T-cell (primary cell): ENCODE data around the gene SLC12A2. TPM values are rescaled to one million over a fixed set of nuclear protein-coding genes. Genes with fewer than 3 reads are reported as not detected.

Experiments
- ATAC-seq, 4 experiments: fragments of 200-7000 bp in 3 of 4; fragments of 150-1000 bp in 1 of 4; cut with Tn5 transposase; replicated peaks in 1 of 4; 1 replicate in 3 of 4; 2 replicates in 1 of 4; pipeline ENCODE4 v1.10.0; 2021; ENCODE audit warnings: moderate library complexity in 3 of 4, mild to moderate bottlenecking in 2 of 4, moderate number of reproducible peaks in 1 of 4
- CTCF ChIA-PET, 2 donors: fragments of 300-600 bp; sonication (Branson Sonifier 250); formaldehyde crosslinking; loops; one replicate each; lab custom pipeline; 2022; ENCODE audit warnings: antibody characterized with exemption in 2 of 2; lab: Charles Lee
- POLR2A ChIA-PET, 2 donors: fragments of 300-600 bp; sonication (Branson Sonifier 250); formaldehyde crosslinking; loops; one replicate each; lab custom pipeline; 2022; ENCODE audit warnings: antibody characterized with exemption in 2 of 2; lab: Charles Lee
- DNase-seq, 35 experiments: peaks; one replicate each; pipeline versions ENCODE4 v3.0.0 to v3.0.0-alpha.2; 2013 to 2023
- H3K27ac ChIP-seq: one replicate; pipeline ENCODE4 v1.5.1; 2013; ENCODE audit warnings: low read length
- H3K27me3 ChIP-seq, 2 experiments: replicated peaks in 1 of 2; 1 replicate in 1 of 2; 2 replicates in 1 of 2; pipeline versions ENCODE4 v1.6.1 to v1.7.0; 2013; ENCODE audit warnings: low read length in 1 of 2, mixed read lengths in 1 of 2; ENCODE audit not compliant: control insufficient read depth in 2 of 2, insufficient read depth in 2 of 2; ENCODE audit errors: extremely low read depth in 1 of 2
- H3K36me3 ChIP-seq, 2 donors: 1 replicate in 1 of 2; 2 replicates in 1 of 2; pipeline versions ENCODE4 v1.6.1 to v1.7.0; 2013; ENCODE audit warnings: low read length in 1 of 2; ENCODE audit not compliant: control insufficient read depth in 2 of 2, insufficient read depth in 1 of 2; ENCODE audit errors: extremely low read depth in 1 of 2
- H3K4me1 ChIP-seq, 2 experiments: 1 replicate in 1 of 2; 2 replicates in 1 of 2; pipeline versions ENCODE4 v1.6.1 to v1.7.0; 2013; ENCODE audit warnings: low read length in 2 of 2, mixed read lengths in 1 of 2; ENCODE audit not compliant: insufficient read depth in 2 of 2, control insufficient read depth in 1 of 2; ENCODE audit errors: extremely low read depth in 1 of 2
- H3K4me3 ChIP-seq, 2 donors: 1 replicate in 1 of 2; 2 replicates in 1 of 2; pipeline versions ENCODE4 v1.5.1 to v1.7.0; 2013; ENCODE audit warnings: mild to moderate bottlenecking in 2 of 2, low read length in 1 of 2, moderate library complexity in 1 of 2; ENCODE audit not compliant: control insufficient read depth in 1 of 2; ENCODE audit errors: extremely low read depth in 1 of 2
- H3K9me3 ChIP-seq: 2 replicates; pipeline ENCODE4 v1.7.0; 2013
- H3K27ac Mint-ChIP-seq, 2 donors: one replicate each; pipeline ENCODE4 v1.8.0; 2020 to 2021; ENCODE audit warnings: mild to moderate bottlenecking in 2 of 2, mixed read lengths in 2 of 2
- H3K27me3 Mint-ChIP-seq, 2 donors: one replicate each; pipeline ENCODE4 v1.8.0; 2021 to 2022; ENCODE audit warnings: mixed read lengths in 2 of 2
- H3K36me3 Mint-ChIP-seq: one replicate; pipeline ENCODE4 v1.8.0; 2021; ENCODE audit warnings: mixed read lengths
- H3K4me1 Mint-ChIP-seq, 3 donors: one replicate each; pipeline ENCODE4 v1.8.0; 2020 to 2022; ENCODE audit warnings: mixed read lengths in 3 of 3, mild to moderate bottlenecking in 1 of 3
- H3K4me3 Mint-ChIP-seq, 3 donors: one replicate each; pipeline ENCODE4 v1.8.0; 2020 to 2022; ENCODE audit warnings: mild to moderate bottlenecking in 3 of 3, mixed read lengths in 3 of 3, moderate library complexity in 3 of 3
- H3K9me3 Mint-ChIP-seq, 3 donors: one replicate each; pipeline ENCODE4 v1.8.0; 2020 to 2022; ENCODE audit warnings: mixed read lengths in 3 of 3
- WGBS: methylation state at CpG from one replicate; pipeline ENCODE4 v1.1.5; 2013; ENCODE audit warnings: missing lambda C conversion rate; ENCODE audit not compliant: insufficient coverage; 5-methylcytosine and 5-hydroxymethylcytosine counted together
- total RNA-seq, 35 experiments: library from RNA in 6 of 35; stranded (reverse) in 6 of 35; fragments of 120-200 nt in 1 of 35; gene quantifications; one replicate each; pipeline versions ENCODE4 v1.2.1 to v1.2.4 and lab custom pipeline; 2013 to 2026

SLC12A2 gene
- total RNA-seq, 5 donors from 2014 or later (not counting 1 experiment from before 2014, with no cell fraction given): 10.5 to 15.9 (median 12.4) TPM

GRCh38 chr5:128091579-128091978 lies 8.0 kb downstream of the SLC12A2 start:
- ChIA-PET CTCF (interaction anchor here in 1 of 2 donors (1.0 kb wide), 1 partner anchor 8 kb away, joined by 3 read pairs; no protein-coding TSS in a partner anchor), POLR2A (no interaction called here)
- ATAC-seq (no peak), DNase-seq (no peak)
- Histone ChIP-seq H3K27ac (no peak overlapping the region), H3K4me1 (no peaks in the 10 kb centered on the region), H3K36me3 (no peaks in the 10 kb centered on the region), H3K27me3 (no peaks in the 10 kb centered on the region), H3K9me3 (peaks cover 7% of the 10 kb centered on the region), H3K4me3 (no peak overlapping the region)
- Mint-ChIP-seq H3K4me3 (no peak overlapping the region), H3K27me3 (no peaks in the 10 kb centered on the region), H3K9me3 (peaks cover 0 to 7% (median 4%) of the 10 kb centered on the region in 3 donors), H3K27ac (no peak overlapping the region), H3K36me3 (peaks cover 38% of the 10 kb centered on the region), H3K4me1 (peaks cover 26 to 43% (median 27%) of the 10 kb centered on the region in 3 donors)

DNA sequence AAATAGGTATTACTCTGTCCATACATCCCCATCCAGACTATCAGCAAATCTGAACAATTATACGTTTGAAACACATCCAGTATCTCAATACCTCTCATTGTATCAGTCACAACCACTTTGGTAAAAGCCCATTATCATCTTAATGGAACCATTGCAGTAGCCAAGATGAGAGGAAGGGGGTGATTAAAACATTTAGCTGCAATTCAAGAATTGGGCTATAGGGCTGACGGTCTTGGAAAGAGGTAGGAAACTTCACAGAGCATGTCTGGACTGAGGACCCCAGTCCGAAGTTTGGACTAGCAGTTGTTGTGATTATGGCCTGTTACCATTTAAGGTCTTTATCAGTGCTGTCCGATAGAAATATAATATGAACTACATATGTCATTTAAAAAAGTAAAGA lies 8.6 kb downstream of the SLC12A2 start:
- ChIA-PET CTCF (interaction anchor here in 1 of 2 donors (0.5 to 1.0 kb wide), 2 partner anchors 11 to 16 kb away, joined by 3 read pairs; no protein-coding TSS in a partner anchor), POLR2A (interaction anchor here in 1 of 2 donors (0.6 to 1.1 kb wide), 2 partner anchors 10 to 14 kb away, joined by 3 to 4 read pairs; no protein-coding TSS in a partner anchor)
- Histone ChIP-seq H3K4me1 (no peaks in the 10 kb centered on the region), H3K4me3 (no peak overlapping the region), H3K27ac (no peak overlapping the region), H3K27me3 (no peaks in the 10 kb centered on the region), H3K36me3 (no peaks in the 10 kb centered on the region), H3K9me3 (peaks cover 13% of the 10 kb centered on the region)
- peaks cover 0 to 10% (median 9%) of the 10 kb centered on the region in 3 donors for H3K9me3 Mint-ChIP-seq
- ATAC-seq (no peak), DNase-seq (no peak)
- H3K4me1 Mint-ChIP-seq: peaks cover 22 to 38% (median 23%) of the 10 kb centered on the region in 3 donors
- no peak overlapping the region for H3K4me3 Mint-ChIP-seq
- 80% methylated on average over 1 of the region's 4 CpGs for WGBS
- H3K27me3 Mint-ChIP-seq: no peaks in the 10 kb centered on the region
- H3K27ac Mint-ChIP-seq: no peak overlapping the region
- peaks cover 39% of the 10 kb centered on the region for H3K36me3 Mint-ChIP-seq

GRCh38 chr5:128093368-128093767 lies 9.8 kb downstream of the SLC12A2 start:
- Mint-ChIP-seq H3K27me3 (no peaks in the 10 kb centered on the region), H3K9me3 (peaks cover 5 to 22% (median 16%) of the 10 kb centered on the region in 3 donors), H3K27ac (no peak overlapping the region), H3K4me3 (no peak overlapping the region), H3K36me3 (peaks cover 49% of the 10 kb centered on the region), H3K4me1 (peaks cover 13 to 26% (median 13%) of the 10 kb centered on the region in 3 donors)
- WGBS: 95% methylated on average over 4 of the region's 4 CpGs
- Histone ChIP-seq H3K4me3 (no peak overlapping the region), H3K27ac (no peak overlapping the region), H3K9me3 (peaks cover 18% of the 10 kb centered on the region), H3K27me3 (no peaks in the 10 kb centered on the region), H3K4me1 (no peaks in the 10 kb centered on the region), H3K36me3 (no peaks in the 10 kb centered on the region)
- ChIA-PET CTCF (interaction anchor here in 1 of 2 donors (1.0 kb wide), 1 partner anchor 12 kb away, joined by 3 read pairs; no protein-coding TSS in a partner anchor), POLR2A (interaction anchor here in 1 of 2 donors (1.1 kb wide), 1 partner anchor 8 kb away, joined by 4 read pairs; no protein-coding TSS in a partner anchor)
- ATAC-seq (no peak), DNase-seq (no peak)

GRCh38 chr5:128097224-128097623 lies 13.7 kb downstream of the SLC12A2 start:
- H3K4me3 Mint-ChIP-seq: no peak overlapping the region
- peaks cover 12 to 14% (median 13%) of the 10 kb centered on the region in 3 donors for H3K4me1 Mint-ChIP-seq
- ChIA-PET POLR2A (interaction anchor here in 1 of 2 donors (0.7 kb wide), 1 partner anchor 1159 kb away, joined by 3 read pairs; no protein-coding TSS in a partner anchor), CTCF (no interaction called here)
- peaks cover 5 to 27% (median 19%) of the 10 kb centered on the region in 3 donors for H3K9me3 Mint-ChIP-seq
- peaks cover 52% of the 10 kb centered on the region for H3K36me3 Mint-ChIP-seq
- no peaks in the 10 kb centered on the region for H3K27me3 ChIP-seq
- peaks cover 18% of the 10 kb centered on the region for H3K9me3 ChIP-seq
- no peak overlapping the region for H3K4me3 ChIP-seq
- no peak for DNase-seq
- H3K36me3 ChIP-seq: no peaks in the 10 kb centered on the region
- no peak overlapping the region for H3K27ac ChIP-seq
- WGBS: no CpG with 5 or more reads among the region's 1 CpG
- no peaks in the 10 kb centered on the region for H3K27me3 Mint-ChIP-seq
- no peak overlapping the region for H3K27ac Mint-ChIP-seq
- no peaks in the 10 kb centered on the region for H3K4me1 ChIP-seq
- ATAC-seq: no peak

DNA sequence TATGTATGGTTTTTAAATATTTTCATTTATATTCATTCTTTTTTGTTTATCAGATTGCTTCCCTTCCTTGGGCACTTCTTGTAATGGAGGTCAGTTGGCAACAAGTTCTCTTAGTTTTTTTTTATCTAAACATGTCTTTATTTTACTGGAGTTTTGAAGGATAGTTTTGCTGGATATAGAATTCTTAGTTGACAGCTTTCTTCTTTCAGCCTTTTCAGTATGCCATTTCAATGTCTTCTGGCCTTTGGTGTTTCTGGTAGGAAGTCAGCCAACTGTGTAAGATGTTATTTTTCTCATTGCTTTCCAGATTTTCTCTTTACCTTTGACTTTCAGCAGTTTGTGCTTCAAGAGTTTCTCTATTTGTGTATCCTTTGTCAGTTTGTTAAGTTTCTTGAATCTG lies 14.2 kb downstream of the SLC12A2 start:
- ChIA-PET POLR2A (interaction anchor here in 1 of 2 donors (0.7 kb wide), 1 partner anchor 1160 kb away, joined by 3 read pairs; no protein-coding TSS in a partner anchor), CTCF (interaction anchor here in 1 of 2 donors (0.7 kb wide), 1 partner anchor 150 kb away, joined by 3 read pairs; no protein-coding TSS in a partner anchor)
- Histone ChIP-seq H3K36me3 (no peaks in the 10 kb centered on the region), H3K4me1 (no peaks in the 10 kb centered on the region), H3K9me3 (peaks cover 18% of the 10 kb centered on the region), H3K27me3 (no peaks in the 10 kb centered on the region), H3K27ac (no peak overlapping the region), H3K4me3 (no peak overlapping the region)
- H3K4me3 Mint-ChIP-seq: no peak overlapping the region
- H3K4me1 Mint-ChIP-seq: peaks cover 12 to 14% (median 12%) of the 10 kb centered on the region in 3 donors
- H3K27me3 Mint-ChIP-seq: no peaks in the 10 kb centered on the region
- DNase-seq (no peak), ATAC-seq (no peak)
- H3K27ac Mint-ChIP-seq: no peak overlapping the region
- H3K36me3 Mint-ChIP-seq: peaks cover 51% of the 10 kb centered on the region
- peaks cover 5 to 27% (median 19%) of the 10 kb centered on the region in 3 donors for H3K9me3 Mint-ChIP-seq

DNA sequence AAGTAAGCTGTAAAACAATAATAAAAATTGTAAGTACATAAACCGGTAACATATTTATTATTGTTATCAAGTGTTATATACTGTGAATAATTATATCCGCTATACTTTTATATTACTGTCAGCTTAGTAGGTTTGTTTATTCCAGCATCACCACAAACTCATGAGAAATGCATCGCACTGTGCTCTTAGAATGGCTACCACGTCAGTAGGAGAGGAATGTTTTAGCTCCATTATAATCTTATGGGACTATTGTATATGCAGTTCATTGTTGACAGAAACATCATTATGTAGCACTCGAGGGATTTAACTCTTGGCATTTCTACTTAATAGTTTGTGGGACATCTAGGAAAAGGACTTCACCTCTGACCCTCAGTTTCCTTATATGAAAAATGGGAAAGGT lies 16.4 kb downstream of the SLC12A2 start:
- H3K36me3 Mint-ChIP-seq: peaks cover 42% of the 10 kb centered on the region
- H3K27ac Mint-ChIP-seq: no peak overlapping the region

More for the DNA sequence above, 16.4 kb downstream of the SLC12A2 start:
- Histone ChIP-seq H3K27me3 (no peaks in the 10 kb centered on the region), H3K9me3 (peaks cover 18% of the 10 kb centered on the region), H3K27ac (no peak overlapping the region), H3K4me1 (no peaks in the 10 kb centered on the region), H3K36me3 (no peaks in the 10 kb centered on the region), H3K4me3 (no peak overlapping the region)
- ChIA-PET POLR2A (no interaction called here), CTCF (interaction anchor here in 1 of 2 donors (0.6 to 1.1 kb wide), 2 partner anchors 9 to 19 kb away, joined by 3 read pairs; no protein-coding TSS in a partner anchor)
- ATAC-seq (no peak), DNase-seq (no peak)
- H3K4me3 Mint-ChIP-seq: no peak overlapping the region
- peaks cover 5 to 24% (median 18%) of the 10 kb centered on the region in 3 donors for H3K9me3 Mint-ChIP-seq
- WGBS: no CpG with 5 or more reads among the region's 5 CpGs
- H3K4me1 Mint-ChIP-seq: peaks cover 2 to 5% (median 3%) of the 10 kb centered on the region in 3 donors
- no peaks in the 10 kb centered on the region for H3K27me3 Mint-ChIP-seq
